HG02973 (cell line): Measurements from ENCODE around the gene KCNK3.
"Not testable (repeated sequence)": the region's sequence is repeated elsewhere in the genome, so short reads cannot be mapped to it uniquely, and the experiment has no call there.

Experiments used
- ATAC-seq: cut with Tn5 transposase; IDR thresholded peaks from one replicate; pipeline ENCODE4 v1.9.1; 2021; ENCODE audit warnings: moderate library complexity; ENCODE audit not compliant: unreplicated experiment

KCNK3 gene

DNA sequence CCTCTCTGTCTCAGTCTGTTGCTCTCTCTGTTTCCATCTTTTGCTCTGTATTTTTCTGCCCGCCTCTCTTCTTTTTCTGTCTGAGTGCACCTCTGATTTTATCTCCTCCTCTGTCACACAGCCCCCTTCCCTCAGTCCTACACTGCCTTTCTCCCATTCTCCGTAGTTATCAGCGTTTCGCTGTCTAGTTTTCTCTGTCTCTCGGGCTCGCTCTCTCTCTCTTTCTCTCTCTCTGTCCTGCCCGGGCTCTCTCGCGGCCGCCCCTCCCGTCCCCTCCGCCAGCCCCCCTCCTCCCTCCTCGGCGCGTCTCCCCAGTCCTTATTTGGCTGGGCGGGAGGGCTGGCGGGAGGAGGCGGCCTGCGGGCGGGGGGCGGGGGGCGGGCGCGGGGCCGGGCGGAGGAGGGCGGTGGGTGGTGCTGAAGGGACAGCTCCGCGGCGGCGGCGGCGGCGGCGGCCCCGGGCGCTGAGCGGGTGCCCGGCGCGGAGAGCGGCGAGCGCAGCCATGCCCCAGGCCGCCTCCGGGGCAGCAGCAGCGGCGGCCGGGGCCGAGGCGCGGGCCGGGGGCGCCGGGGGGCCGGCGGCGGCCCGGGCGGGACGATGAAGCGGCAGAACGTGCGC lies at the start of gene KCNK3:
KCNK3 (plus strand) TSS at position 444 of the 618 bp plus-strand sequence; CDS start at position 598, 154 bp downstream.
- no peak for ATAC-seq

DNA sequence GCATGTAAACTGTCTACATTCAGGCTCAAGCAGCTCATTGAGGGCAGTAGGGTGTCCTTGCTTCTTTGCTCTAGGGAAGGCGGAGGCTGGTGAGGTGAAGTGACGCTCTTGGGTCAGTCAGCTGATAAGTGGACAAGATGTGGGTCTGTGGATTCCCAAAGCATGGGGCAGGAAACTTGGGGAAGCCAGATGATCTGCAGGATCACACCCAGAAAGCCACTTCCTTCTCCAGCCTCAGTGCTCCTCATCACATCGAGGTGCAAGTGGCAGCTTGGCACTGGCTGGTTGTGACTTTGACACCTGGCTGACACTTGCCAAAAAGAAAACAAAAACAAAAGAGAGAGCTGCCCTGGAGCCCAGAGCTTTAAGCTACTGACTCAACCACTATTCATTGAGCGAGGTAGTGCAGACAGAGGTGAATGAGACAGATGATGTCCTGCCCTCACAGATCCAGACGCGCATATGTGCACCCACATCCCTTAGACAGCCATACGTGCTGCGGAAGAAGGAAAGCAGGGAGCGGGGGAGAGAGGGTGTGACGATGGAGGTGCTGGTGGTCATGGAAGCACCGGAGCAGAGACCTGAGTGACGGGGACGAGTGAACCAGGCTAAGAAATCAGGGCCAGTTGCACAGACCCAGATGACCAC lies 48.2 kb upstream of the KCNK3 start:
- ATAC-seq, result no peak

DNA sequence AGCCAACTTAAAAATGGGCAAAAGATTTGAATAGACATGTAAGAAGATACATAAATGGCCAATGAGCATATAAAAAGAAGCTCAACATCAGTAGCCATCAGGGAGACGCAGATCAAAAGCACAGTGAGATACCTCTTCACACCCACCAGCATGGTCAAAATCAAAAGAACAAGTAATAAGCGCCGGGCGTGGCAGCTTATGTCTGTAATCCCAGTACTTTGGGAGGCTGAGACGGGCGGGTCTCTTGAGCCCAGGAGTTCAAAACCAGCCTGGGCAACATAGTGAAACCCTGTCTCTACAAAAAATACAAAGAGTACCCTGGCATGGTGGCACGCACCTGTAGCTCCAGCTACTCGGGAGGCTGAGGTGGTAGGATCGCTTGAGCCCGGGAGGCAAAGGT lies 46.8 kb upstream of the KCNK3 start:
- ATAC-seq, result no peak

DNA sequence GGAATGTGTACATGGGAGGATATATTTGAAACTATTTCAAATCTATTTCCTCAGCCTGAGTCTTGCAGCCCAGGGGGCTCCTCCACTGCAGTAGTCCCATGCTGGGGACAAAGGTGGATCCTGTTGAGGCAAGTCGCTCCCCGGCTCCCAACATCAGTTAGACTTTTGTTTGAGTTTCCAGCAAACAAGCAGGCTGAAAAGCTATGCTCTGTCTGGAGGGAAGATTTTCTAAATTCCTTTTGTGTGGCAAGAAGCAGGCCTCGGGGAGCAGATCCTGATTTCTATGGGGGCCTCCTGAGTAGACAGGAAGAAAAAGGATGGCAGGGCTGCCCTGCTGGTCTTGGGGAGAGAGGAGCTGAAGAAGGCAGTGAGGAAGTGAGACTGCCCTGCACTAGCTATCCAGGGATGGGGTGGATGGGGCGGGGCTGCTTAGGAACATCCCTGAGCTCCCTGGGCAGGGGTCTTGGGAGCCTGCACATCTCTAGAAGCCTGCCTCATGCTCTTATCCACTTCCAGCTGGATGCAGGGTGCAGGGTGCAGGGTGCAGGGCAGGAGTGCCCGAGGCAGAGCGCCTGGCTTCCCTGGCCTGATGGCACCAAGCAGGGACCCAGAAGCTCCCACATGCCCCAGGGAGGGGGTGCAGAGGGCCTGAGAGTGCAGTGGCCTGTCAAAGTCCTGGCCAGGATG lies 45.4 kb upstream of the KCNK3 start:
- ATAC-seq, result no peak

DNA sequence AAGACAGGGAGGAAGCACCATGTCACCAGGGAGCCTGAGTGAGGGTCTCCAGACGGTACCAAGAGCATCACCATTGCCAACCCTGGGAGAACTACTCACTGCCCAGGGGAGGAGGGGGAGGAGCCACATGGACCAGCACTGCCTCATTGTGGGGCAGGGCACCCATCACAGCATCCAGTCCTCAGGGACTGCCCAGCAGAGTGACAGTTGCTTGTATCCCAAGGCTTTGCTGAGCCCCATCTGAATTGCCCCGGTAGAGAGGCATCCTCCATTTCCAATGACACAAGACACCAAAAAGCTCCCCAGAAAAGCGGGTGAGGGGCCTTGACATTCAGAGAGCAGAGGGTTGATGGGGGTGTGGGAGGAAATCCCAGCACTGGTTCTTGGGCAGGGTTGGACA lies 44.5 kb upstream of the KCNK3 start:
- ATAC-seq, result no peak

DNA sequence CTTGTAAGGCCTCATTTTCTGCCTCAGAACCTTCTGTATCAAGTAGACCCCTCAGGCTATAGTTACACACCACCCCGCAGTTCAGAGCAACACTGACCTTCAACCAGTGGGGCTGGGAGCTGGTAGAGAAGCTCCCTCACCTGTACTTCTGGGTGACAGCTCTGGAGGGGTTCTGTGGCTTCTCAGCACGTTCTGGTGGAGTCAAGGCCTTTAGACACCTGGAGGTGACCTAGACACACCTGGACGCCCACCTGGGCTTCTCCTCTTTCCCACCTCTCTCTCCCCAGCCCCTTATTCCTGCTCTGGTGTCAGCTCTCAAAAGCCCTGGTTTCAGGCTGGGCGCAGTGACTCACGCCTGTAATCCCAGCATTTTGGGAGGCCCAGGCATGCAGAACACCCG lies 44.0 kb upstream of the KCNK3 start:
- no peak for ATAC-seq

DNA sequence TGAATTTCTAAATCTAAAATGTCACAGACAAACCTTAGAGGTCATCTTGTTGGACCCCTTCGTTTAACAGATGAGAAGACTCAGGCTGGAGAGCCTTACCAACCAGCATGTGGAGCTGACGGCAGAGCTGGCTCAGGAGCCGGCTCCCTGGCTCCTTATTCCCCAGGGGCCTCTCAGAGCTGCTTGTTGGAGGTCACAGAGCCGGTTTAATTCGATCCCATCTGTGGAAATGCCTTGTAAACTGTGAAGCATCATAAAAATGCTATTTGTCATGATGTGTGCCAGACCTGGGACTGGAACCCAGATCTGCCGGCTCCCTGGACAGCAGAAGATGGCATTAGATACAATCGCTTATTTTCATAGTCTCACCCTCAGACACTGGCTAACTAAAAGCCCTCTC lies 43.2 kb upstream of the KCNK3 start:
- no peak for ATAC-seq

DNA sequence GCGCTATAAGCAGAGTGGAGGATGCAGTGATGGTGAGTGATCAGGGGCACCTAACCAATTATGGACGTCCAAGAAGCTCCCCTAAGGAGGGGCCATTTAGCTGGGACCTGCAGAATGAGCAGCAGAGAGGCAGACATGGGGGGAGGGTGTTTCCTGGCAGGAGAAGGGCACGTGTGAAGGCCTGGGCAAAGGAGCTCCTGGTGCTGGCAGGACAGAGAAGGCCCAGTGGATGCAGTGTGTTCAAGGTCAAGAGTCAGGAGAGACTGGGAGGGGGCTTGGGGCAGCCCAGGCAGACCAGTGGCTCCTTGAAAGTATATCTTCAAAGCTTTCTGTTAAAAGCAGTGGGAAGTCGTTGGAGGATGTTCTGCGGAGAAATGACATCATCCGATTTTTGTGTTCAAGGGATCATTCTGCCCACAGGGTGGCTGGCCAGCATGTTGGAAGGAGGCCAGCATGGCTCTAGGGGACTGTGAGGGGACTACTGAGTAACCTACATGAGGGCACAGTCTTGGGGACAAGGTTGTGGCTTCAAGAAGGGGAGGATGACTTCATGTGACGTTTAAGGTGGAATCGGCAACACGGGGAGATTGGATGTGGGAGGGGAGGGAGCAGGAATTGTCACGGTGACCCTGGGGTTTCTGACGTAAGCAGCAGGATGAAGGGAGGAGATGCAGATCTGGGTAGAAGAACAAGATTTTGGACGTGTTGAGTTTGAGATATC lies 42.4 kb upstream of the KCNK3 start:
- no peak for ATAC-seq

DNA sequence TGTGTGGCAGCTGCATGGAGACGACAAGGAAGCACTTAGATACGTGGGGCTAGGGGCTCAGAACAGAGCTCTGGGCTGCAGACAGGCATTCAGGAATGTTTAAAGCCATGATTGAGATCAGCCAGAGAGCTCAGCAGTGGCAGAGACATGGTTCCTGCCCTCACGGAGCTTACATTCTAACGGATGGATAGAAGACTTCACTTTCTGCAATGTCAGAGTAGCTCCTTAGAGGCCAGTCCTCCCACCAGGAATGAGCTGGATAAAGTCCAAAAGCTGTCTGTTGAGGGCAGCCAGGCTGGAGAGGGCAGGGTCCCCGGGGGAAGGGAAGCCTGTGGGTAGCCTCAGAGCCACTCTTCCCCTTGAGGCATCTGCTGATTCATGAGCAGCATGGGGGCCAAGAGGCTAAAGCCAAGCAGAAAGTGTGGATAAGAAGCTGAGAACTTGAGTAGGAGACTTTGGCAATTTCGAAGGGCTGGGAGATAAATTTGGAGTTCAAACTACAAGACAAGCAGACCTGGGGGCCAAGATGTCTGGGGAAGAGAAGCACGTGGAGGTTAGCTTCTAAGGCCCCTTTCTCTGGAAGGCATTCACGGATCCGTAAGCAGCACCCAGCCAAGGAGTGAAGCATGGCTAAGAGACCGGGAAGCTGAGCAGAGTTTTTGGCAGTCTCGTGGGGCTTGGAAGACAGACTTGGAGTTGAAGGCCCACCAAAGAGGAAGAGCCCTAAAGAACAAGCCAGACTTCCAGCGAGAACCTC lies 41.6 kb upstream of the KCNK3 start:
- ATAC-seq, result no peak

DNA sequence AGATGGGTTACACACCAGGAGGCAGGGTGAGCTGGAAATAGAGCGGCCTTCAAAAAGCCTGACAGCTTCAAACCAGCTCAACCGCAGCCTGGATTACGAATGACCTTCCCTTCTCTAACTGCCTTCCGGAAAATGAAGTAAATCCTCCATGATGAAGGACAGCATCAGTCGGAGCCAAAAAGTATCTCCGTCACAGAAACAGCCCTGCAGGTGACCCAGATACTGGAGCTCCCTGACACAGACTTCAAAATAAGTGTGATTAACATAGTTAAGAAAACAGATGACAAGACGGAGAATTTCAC lies 41.1 kb upstream of the KCNK3 start:
- ATAC-seq, result no peak

DNA sequence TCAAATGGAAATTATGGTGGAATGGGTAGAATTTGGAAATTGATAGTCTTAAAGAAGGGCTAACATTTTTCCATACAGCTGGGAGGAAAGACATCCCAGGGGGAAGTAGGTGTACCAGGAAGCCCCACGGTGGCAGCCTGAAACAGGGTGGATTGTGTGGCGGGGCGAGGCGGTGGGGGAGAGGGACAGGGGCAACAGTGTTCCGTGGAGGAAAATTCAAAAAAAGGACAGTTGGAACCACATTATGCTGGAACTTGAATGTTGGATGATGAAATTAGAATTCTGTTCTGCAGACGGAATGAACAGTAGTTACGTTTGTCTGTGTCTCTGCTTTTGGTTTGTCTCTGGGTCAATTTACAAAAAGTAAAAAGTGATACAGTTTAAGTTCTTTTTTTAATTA lies 40.7 kb upstream of the KCNK3 start:
- no peak for ATAC-seq

DNA sequence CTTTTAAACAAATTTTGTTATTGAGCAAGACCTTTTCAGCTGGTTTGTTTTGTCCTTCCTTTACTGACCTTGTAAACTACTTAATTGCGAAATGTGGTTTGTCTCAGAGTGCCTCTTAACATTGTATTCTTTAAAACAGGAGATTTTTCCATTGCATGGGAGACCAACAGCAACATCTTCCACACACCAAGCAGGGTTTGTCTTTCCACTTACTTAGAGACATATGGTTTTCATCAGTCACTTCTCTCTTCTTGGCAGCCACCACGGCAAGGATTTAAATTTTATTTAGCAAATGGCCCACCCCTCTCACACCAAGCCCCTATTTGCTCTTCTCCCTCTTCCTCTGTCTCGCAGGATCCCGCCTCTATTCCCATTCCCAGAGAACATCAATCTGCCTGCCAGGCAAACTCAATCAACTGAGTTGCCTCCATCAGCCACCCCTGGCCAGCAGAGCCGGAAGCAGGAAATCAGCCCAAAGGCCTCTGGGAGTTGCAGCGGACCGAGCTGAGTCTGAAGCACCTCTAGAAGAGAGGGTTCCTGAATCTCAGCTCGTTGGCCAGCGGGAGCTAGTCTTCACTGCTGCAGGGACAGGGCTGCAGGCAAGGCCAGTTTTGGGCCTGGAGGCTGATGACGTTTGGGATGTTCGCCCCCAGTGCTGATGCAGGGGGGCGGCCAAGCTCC lies 40.0 kb upstream of the KCNK3 start:
- ATAC-seq, result no peak

DNA sequence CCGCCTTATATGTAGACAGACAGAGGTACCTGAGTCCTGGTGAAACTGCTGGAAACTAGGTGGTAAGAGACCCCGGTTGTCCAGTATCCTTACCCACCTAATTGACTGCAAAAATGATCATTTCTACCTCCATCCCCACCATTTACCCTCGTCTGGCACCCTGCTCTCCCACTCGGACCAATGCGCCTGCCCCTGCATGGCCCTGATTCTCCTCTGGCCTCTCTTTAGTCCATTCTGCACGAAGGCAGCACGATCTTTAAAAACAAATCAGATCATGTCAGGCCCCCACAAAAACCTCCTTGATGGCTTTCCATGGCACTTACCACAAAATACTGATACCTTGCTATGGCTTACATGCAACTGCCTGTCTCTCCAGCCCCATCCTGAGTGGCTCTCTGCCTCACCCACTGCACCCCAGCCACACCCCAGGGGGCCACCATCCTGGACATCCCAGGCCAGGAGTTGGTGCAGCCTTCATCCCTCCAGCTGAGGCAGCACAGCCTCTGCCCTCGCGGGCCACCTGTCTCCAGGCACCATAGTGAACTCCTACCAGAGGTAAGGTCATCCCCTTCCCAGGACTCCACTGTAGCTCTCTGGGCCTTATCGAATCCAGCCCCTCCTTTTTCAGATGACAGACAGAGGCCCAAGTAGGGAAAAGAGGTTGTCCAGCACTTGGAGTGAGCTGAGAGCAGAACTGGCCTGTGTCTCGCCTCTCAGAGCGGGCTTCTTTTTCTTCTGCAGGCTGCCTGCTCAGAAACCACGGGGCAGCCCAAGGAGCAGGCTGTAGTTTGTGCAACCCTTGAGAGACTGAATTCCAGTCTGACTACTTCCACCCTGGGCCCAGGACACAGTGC lies 39.1 kb upstream of the KCNK3 start:
- no peak for ATAC-seq

DNA sequence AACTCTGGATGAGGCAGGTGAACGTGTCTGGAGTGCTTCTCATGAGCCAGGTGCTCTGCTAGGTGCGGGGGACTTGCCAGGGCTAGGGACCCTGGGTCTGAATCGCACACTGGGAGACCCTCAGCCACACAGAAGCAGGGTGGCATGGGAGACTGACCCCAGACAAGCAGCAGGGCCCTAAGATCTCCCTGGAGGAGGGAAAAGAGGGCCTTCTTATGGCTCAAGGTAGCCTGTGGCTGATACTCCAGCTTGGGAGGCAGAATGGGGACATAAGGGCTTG lies 38.5 kb upstream of the KCNK3 start:
- no peak for ATAC-seq

DNA sequence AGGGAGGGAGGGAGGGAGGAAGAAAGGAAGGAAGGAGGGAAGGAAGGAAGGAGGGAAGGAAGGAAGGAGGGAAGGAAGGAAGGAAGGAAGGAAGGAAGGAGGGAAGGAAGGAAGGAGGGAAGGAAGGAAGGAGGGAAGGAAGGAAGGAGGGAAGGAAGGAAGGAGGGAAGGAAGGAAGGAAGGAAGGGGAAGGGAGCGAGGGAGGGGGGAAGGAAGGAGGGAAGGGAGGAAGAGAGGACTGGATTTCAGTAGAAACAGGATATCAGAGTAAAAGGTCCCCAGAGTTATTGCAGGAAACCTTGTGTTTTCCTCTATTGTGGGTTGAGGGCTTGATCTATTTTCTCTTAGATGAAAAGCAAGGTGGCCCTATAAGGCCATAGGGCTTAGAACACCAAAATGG lies 37.4 kb upstream of the KCNK3 start:
- ATAC-seq, result not testable (repeated sequence)

DNA sequence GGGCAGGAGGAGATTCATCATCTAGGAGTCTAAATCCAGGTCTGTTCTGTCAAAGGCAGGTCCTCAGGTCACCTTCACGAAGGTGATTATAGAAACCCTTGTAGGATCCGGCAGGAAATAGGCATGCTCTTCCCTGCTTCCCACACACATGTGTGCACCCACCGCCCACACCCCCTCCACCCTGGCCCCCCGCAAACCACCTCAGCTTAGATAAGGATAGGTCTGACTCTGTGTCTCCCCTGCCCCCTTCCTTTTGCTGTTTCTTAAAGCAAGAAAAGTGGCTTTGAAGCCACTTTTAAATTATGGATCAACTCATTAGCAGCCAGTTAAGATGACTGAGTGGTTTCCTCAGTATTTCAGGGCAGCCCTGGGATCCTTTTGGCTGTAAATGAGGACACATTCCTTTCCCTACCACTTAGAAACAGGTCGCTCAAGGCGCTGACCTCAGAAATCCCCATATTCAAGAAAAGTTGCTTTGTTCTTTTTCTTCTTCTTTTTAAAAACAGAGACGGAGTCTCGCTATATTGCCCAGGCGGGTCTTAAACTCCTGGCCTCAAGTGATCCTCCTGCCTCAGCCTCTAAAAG lies 36.8 kb upstream of the KCNK3 start:
- no peak for ATAC-seq

DNA sequence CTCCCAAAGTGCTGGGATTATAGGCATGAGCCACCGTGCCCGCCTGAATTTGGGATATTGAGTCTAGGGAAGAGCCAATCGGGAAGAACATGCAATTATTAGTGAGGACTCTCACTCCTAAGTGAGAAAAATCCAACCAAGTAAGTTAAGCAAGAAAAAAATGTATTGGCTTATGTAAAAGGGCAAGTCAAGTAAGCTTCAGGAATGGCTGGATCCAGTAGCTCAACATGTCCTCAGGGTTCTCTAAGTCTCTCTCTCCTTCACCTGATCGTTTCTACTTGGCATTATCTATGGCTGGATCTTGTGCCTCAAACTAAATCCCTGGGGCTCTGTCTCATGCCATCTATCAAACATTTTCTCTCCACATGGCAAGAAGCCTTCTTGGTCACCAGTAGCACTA lies 35.3 kb upstream of the KCNK3 start:
- ATAC-seq, result no peak

DNA sequence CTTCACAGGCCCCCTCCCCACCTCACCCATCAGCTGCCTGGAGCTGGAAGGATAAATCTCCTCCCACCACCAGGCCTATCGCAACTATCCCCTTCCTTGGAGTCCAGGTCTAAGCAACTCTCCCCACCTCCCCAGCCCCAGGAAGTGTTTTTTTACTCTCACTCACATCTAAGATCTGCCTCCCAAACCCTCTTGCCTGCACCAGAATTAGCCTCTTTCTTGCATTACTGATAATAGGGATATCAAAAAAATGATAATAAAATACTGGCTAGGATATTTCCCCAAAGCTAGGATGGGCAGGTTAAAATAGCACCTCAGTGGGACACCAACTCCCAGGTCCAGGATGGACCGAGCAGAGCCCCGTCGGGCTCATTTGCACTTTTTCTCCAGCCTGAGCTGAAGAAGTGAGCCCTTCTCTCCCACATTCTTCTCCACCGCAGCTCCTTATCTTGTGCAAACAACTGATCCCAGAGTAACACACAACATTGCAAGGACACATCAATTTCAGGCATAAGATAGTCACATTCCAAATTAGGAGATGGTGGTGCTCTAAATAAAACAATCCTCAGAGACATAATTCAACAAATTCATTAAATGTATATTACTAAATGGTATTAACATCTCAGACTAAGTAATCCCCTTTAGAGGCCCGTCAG lies 33.7 kb upstream of the KCNK3 start:
- ATAC-seq, result no peak

DNA sequence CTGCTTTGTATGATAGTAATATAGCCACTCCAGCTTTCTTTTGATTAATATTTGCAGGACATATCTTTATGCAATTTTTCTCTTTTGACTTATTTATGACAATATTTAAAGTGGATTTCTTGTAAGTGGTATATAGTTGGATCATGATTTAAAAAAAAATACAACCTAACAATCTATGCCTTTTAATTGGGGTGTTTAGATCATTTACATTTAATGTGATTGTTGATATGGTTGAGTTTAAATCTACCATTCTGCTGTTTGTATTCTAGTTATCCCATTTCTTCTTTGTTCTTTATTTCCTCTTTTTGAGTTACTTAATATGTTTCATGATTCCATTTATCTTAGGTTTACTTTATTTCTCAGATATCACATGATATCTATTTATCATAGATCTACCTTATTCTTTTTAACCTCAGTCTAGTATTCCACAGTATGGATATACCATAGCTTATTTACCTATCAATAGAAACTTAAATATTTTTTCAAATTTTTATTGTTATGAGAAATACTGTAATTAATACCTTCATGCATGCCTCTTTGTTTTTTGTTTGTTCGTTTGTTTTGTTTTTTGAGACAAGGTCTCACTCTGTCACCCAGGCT lies 32.1 kb upstream of the KCNK3 start:
- no peak for ATAC-seq
